Mucosa of gallbladder (tissue), 1 donor: ENCODE data around the gene LRBA. TPM values are rescaled to one million over a fixed set of nuclear protein-coding genes. Genes with fewer than 3 reads are reported as not detected.

Experiments
- DNase-seq: peaks from one replicate; pipeline ENCODE4 v3.0.0-alpha.2; 2020; ENCODE audit warnings: low spot score
- total RNA-seq: library from RNA; stranded (reverse); gene quantifications from one replicate; pipeline ENCODE4 v1.2.1, GENCODE V29; 2021
- donor health status: DM: no; HTN: no; CAD: no.

Gene LRBA
- total RNA-seq, 1 donor from 2014 or later: 64.4 TPM

DNA sequence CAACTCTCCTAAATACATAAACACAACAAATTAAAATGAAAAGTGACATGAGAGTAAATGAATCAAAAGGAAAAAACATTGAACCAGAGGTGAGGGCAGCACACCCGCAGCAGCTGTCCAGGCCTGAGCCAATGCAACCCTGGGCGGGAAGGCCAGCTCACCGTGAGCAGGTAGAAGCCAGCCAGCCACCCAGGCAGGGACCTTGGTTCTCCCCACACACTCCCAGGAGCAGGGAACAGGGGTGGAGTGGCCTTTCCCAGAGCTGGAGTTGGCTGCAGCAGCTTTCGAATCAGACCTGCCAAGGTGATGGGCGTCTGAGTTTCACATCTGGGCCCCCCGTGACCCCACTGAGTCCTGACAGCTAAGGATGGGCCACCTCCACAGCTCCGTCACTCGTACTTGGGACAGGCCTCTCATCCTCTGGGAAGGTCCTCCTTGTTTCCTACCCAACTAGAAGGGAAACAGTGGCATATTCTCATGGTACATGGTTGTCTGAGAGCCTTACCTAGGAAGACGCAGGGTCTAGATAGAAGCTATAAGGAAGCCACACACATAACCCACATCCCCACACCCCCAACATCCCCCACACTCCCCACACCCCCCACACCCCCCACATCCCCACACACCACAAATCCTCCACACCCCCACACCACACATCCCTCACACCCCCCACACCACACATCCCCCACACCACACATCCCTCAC is 764.6 kb downstream of the LRBA start:
- DNase-seq: no peak

DNA sequence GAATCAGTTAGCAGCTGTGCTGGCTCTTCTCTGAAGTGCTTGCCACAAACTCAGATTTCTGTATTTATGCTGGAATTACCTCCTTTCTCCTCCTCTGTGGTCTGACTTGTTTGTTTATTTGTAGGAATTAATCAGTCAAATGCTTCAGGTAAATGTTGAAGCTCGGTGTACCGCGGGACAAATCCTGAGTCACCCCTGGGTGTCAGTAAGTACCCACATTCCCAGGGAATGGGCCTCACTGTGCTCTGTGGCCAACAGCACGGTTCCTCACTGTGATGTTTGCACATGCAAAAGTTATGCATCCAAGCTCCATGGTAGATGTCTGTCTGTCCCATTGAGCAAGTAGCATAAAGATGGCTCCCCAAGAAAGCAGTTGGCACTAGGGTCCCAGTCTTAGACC is 766.9 kb downstream of the LRBA start:
- DNase-seq: no peak

GRCh38 chr4:150247184-150247583 is 767.9 kb downstream of the LRBA start:
- no peak for DNase-seq

DNA sequence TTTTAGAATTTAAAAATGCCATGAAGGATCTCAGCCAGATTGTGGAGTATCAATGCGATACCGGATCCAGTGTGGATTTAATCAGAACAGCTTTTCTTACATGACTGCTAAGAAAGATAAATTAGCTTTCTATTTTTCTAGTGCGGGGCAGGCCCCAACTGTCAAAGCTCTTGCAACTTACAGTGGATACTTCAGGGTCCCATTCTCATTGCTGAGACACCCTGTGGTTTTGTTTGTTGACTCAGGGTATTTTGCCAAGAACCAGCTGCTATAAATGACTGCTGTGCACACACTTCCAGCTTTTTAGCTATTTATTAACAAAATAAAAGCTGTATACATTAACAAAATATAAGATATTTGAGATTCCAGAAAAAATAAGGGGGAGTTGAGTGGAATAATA is 770.5 kb downstream of the LRBA start:
- DNase-seq: no peak

- DNase-seq: no peak
Measured at GRCh38 chr4:150243932-150244331, 771.2 kb downstream of the LRBA start.

DNA sequence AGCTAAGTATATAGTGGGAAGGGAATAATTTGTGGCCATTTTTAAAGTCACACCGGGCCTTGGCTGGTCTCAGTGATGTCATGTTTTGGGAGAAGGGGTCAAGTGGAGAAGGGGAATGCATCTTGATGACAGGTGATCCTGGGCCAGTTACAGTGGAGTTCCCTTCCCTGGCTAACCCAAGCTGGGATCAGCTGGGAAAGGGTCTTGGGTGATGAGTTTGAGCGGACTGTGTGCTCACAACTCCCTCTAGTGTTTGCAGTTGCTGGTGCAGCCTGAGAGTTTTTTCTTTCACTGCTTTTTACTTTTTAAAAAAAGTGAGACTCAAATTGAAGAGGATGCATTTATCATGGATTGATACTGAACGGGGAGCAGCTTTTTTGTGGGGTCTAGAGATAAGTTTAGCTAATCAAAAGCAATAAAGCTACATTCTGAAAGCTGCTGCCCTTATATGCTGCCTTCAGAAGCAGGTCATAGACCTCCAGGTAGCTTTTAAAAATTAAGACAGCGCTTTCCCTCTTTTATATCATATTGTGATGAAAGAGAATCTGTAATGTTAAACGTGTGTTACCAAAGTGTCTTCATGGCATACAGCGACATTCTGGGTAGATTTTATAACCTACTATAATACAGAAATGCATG is 772.1 kb downstream of the LRBA start:
- no peak for DNase-seq

DNA sequence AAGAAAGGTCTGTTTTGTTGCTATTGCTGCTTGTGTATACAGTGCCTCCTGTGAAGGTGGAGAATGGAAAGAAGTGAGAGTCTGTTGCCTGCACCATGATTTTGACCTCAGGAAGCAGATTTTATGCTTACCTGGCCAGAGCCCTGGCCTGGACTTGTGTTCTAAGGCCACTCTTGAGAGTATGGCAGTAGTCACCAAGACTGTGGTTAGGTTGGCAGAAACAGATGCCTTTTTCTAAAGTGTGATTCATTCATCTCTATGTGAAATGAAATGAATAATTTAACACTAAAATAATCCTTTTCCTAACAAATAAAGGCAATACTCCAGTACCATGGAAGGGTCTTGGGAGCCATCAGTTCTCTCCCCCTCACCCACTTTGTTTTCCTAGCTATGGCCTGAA is 775.1 kb downstream of the LRBA start:
- no peak for DNase-seq

DNA sequence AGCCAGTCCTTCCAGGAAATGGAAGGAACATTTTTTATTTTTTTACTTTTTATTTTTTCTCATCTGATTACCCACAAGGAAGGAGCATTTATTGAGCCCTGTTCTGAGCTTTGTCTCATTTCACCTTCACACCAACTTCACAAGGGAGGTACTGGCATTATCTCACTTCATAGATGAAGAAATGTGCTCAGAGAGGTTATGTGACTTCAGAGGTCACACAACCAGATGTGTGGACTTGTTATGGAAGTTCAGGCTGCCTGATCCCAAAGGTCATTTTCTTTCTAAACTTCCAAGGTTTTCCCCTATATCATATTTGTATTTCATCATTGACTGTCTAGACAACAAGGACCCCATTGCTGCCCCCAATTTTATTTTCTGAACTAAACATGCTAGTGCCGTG is 776.5 kb downstream of the LRBA start:
- no peak for DNase-seq

DNA sequence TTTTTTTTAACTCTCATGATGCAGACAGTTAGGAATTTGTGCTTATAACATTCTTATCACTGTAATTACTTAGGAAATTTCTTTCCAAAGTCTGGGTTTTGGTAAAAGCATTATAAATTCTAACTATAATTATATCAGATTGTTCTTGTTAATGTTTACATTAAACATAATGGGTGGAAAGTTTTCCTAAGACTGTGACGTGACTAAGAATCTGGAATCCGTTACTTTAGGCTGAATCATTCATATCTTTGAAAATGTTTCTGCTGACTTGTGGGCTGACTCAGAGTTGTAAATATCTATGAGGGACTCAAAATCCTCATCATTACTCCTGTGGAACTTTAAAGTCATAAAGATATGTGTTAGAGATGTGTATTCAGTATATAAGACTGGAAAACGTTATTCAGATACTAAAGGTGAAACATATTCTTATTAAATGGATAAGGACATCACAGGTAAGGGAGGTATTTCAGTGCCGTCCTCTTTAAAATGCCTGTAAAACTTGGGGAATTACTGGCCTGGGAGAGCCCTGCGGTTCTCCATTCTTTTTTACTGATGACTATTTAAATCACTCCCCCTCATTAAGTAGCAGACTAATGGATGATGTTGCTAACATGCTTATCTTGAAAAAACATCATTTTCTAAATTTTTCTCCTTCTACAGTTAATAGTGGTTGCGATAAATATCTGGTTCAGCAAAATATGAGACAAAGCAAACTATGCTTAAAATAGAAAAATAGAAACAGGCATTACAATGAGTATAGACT is 777.8 kb downstream of the LRBA start:
- DNase-seq: no peak

- DNase-seq: no peak
Measured at GRCh38 chr4:150236626-150237025, 778.5 kb downstream of the LRBA start.

DNA sequence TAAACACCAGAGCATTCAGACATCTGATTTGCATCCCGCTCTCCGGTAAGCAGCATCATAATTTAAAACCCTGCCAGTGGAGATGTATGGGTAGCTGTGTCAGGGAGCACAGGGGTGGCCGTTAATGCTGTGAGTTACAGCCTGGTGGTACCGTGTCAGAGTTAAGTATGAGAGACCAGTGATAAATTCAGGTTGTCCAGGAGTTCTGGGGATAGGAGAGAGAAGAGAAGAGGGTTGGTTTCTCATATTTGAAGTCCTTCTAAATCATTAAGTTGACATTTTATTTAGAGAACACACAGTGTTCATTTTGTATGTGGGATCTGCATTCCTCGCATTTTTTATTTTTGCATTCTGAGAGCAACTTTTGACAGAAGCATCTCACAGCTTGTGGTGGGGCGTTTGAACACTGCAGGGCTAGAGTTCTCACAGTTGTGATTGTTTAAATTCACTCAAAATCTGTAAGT is 779.2 kb downstream of the LRBA start:
- no peak for DNase-seq

- no peak for DNase-seq
Measured at GRCh38 chr4:150235317-150235716, 779.8 kb downstream of the LRBA start.

GRCh38 chr4:150234246-150234645 is 780.8 kb downstream of the LRBA start:
- DNase-seq: no peak

- DNase-seq: no peak
Measured at GRCh38 chr4:150232029-150232428, 783.1 kb downstream of the LRBA start.

DNA sequence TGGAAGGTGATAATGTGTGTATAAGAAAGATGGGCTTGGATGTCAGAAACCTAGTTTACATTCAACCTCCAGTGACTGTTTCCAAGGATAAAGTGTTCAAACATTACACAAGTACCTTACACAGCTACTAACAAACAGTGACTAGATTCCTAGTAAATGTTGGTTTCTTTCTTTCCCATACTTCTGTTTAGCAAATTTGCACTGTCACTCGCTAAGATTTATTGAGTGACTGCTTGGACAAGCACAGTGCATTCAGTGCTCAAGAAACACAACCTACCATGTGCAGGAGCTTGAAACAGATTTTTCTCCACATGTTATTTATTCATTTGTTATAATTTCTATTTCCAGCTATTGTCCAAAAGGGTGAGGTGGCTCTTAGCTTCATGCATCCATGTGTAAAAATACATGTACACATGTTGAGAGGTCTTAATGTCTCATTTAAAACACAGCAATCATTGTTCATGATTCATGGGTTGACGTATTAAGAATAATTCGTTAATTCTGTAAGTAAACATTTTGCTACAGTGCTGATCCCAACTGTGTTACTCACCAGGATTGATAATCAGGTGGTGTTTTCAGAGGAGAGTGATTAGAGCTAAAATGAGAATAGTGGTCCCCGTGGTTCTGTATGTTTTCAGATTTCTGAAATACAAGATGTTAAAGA is 783.8 kb downstream of the LRBA start:
- no peak for DNase-seq

GRCh38 chr4:150230561-150230960 is 784.5 kb downstream of the LRBA start:
- no peak for DNase-seq

DNA sequence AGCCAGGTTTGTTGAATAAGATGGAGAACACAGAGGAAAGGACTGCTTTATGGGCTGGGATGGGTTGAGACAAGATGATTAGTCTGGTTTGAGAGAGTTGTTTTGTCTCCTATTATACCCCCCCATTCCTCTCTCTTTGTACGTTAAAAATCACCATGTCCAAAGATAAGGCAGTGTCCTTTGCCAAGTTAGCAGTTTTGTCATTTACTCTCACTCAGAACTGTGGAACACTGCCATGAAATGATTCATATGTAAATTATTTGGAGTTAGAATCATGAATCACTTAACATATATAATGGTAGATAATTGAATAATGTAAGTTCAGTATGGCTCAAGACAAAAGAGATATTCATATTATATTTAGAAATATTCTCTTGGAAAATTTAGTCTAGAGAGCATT is 785.6 kb downstream of the LRBA start:
- DNase-seq: no peak

- no peak for DNase-seq
Measured at GRCh38 chr4:150224896-150225591, 790.0 kb downstream of the LRBA start.

DNA sequence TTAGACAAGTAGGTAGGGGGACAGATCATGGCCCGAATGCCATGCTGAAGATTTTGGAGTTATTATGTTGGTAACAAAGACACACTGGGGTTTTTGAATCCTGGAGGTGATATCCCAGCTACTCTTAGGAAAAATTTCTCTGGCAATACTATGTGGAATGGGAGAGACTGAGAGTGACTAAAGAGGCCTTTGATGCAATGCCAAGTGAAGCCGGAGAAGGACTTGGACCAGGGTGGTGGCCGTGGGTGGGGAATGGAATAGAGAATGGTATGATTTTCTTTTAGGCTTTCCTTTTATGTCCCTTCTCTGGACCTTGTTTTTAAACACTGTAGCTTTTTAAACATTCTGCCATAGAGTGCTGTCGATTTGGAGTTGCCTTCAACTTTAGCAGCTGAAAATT is 795.2 kb downstream of the LRBA start:
- no peak for DNase-seq

DNA sequence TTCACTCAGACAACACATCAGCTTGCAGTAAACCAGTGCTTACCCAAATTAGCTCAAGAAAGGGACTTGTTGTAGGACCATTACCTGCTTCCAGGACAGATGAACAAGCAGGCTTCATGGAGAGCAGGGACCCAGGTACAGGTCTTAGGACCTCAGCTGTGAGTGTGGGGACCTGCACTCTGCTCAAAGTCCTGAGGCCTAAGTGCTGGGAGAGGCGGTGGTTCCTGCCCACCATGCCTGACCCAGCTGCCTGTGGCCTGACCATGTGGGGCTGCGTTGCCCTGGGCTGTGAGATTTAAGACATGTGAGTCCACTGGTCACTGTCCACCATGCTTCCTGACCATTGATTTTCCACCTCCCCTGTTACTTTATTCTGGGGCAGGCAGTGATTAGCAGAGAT is 796.6 kb downstream of the LRBA start:
- no peak for DNase-seq

- DNase-seq: peak; percentile 21
Measured at GRCh38 chr4:150217808-150218207, 797.3 kb downstream of the LRBA start.

DNA sequence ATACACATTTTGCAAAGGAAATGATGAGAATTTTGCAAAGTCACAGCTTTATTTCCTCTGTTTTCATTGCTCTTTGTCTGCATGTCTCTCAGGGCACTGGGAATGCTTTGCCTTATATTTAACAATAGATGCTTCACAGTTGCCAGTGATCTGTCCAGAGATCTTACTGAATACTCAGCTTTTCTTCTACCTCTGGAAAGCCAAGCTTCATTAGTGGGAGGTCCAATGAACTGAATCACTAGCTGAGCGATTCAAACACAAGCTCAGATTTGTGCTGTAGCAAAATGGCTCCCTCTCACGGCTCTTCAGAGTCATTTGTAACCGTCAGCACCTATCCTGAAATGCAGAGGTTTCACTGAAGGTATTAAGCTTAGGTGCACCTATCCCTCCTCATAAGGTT is 797.9 kb downstream of the LRBA start:
- DNase-seq: no peak
